HUES6 (cell line): ENCODE results near the gene KCNS3.

Experiments
- H3K27ac ChIP-seq: 2 replicates; pipeline ENCODE4 v1.7.0; 2013; ENCODE audit warnings: low read depth, mild to moderate bottlenecking, low read length, inconsistent platforms
- H3K27me3 ChIP-seq: 2 replicates; pipeline ENCODE4 v1.6.1; 2013; ENCODE audit warnings: low read length; ENCODE audit not compliant: control insufficient read depth, insufficient read depth
- H3K36me3 ChIP-seq: 2 replicates; pipeline ENCODE4 v1.6.1; 2013; ENCODE audit warnings: low read length; ENCODE audit not compliant: control insufficient read depth, insufficient read depth
- H3K4me1 ChIP-seq: 2 replicates; pipeline ENCODE4 v1.6.1; 2013; ENCODE audit warnings: low read length; ENCODE audit not compliant: control insufficient read depth, insufficient read depth
- H3K4me3 ChIP-seq: 2 replicates; pipeline ENCODE4 v1.5.1; 2013; ENCODE audit warnings: low read depth, low read length
- H3K9ac ChIP-seq: one replicate; pipeline ENCODE4 v1.6.1; 2013; ENCODE audit warnings: mild to moderate bottlenecking, low read length
- H3K9me3 ChIP-seq: 2 replicates; pipeline ENCODE4 v1.6.1; 2013; ENCODE audit warnings: low read depth, low read length; ENCODE audit not compliant: control insufficient read depth, insufficient read depth

KCNS3 gene, protein sequence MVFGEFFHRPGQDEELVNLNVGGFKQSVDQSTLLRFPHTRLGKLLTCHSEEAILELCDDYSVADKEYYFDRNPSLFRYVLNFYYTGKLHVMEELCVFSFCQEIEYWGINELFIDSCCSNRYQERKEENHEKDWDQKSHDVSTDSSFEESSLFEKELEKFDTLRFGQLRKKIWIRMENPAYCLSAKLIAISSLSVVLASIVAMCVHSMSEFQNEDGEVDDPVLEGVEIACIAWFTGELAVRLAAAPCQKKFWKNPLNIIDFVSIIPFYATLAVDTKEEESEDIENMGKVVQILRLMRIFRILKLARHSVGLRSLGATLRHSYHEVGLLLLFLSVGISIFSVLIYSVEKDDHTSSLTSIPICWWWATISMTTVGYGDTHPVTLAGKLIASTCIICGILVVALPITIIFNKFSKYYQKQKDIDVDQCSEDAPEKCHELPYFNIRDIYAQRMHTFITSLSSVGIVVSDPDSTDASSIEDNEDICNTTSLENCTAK

DNA sequence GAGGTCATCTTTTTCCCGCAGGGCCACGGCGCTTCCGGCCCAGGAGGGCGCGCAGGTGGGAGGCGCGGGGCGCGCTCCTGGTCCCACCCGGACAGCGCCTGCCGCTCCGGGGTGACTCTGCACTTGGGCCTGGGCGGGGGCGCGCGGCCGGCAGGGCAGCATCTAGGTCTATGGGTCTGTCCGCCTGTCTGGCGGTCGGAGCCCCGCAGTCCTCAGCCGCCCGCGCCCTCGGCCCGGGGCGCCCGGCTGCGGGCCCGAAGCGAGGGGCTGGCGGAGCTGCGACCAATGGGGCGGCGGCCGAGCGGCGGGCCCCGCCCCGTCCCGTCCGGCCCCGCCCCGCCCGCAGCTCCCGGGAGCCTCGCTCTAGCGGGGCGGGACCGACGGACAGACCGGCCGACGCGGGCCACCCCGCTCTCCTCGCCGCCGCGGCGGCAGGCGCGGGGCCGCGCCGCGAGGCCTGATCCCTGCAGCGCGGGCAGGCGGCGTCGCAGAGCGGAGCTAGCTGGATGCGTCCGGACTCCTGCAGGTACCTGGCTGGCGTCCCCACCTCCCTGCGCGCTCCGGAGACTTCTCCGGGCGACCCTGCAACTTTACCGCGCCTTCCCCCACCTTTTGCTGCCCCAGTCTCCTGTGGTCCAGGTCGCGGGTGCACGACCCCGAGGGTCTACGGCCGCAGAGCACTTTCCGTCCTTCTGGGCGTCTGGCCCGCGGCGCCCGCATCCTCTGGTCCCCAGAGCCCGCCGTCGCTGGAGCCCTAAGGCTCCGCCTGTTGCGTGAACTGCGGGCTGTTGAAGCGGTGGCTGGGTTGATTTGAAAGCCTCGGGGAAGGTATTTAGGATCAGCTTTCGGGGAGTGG, at the start of gene KCNS3:
Gene KCNS3, plus strand, starts transcription at position 387 of the 856 bp plus-strand sequence. CDS start 52,342 bp downstream, outside the sequence.
- H3K9me3 ChIP-seq, result no peaks in the 10 kb centered on the region
- peak within 1 kb of the TSS; percentile 92 for H3K4me3 ChIP-seq
- H3K27me3 ChIP-seq, result peaks cover 67% of the 10 kb centered on the region
- H3K9ac ChIP-seq, result peak within 1 kb of the TSS; percentile 74
- H3K27ac ChIP-seq, result no peak within 1 kb of the TSS
- peaks cover 21% of the 10 kb centered on the region for H3K4me1 ChIP-seq
- H3K36me3 ChIP-seq, result no peaks in the 10 kb centered on the region

DNA sequence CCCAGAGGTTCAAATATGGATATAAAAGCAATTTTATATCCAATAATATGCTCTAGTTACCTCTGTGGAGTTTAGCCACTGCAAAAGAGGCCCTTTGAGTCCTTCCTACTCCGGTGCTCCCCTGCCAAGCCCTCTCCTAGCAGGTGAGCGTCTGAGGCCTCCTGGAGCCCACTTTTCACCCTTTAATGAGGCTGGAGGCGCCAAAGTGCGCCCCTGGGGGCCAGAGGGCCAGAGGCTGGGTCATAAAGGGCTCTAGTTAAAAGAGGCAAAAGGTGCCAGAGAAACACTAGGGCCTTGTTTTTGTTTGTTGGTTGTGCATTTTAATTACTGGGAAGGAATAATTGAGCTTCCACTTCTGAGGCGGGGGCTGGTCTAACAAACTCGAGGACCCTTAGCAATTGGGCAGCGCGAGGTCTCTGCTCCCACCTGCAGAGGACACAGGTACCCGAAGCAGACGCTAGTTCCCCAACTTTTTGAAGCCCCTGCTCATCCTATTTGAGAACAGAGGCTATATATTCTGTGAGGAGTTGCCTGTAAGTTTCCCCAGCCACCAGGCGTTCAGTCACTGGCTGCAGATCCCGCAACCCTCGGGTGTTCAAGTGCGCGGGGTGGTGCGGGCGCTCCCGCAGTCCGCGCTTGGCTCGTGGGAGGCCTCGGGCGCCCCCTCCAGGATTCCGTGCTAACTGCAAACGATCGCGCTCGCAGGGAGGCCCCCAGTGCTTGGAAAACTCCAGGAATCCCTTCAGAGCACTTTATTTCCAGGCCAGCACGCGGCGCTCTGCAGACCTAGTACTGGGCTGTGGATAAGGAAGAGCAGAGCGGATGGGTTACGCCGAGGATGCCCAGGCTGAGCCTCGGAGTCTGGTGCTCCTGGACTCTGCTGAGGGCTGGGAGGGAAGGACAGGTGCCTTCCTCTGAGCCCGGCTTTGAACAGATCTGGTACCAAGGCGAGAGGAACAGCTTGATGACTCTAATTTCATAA, 48.1 kb upstream of the KCNS3 start:
- Histone ChIP-seq H3K27me3 (peaks cover 28% of the 10 kb centered on the region), H3K4me3 (peak overlapping the region; percentile 25), H3K9me3 (no peaks in the 10 kb centered on the region), H3K36me3 (no peaks in the 10 kb centered on the region), H3K4me1 (peaks cover 16% of the 10 kb centered on the region; the same call in 1 of the 2 replicates), H3K27ac (no peak overlapping the region), H3K9ac (no peak overlapping the region)

DNA sequence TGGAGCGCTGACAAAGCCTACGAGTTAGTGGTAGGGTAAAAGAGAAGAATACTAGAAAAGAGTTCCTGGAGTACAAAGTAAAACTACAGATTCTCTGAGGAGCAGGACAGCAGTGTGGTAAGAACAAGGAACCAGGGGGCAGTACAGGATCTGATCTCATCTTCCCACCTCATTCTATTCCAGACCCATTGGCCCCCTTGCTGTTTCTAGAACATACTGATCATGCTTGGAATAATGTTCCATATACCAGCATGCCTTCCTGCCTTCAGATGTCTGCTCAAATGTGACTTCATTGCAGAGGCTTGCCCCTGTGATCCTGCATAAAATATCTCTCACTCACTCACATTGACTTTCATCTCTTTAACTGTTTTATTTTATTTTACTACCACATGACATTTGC, 43.0 kb upstream of the KCNS3 start:
- Histone ChIP-seq H3K27ac (no peak overlapping the region), H3K4me3 (no peak overlapping the region), H3K27me3 (peaks cover 8% of the 10 kb centered on the region), H3K9ac (no peak overlapping the region), H3K4me1 (0 out of 2 replicates have a peak, but pooled peaks cover 4% of the 10 kb centered on the region), H3K9me3 (no peaks in the 10 kb centered on the region), H3K36me3 (no peaks in the 10 kb centered on the region)

DNA sequence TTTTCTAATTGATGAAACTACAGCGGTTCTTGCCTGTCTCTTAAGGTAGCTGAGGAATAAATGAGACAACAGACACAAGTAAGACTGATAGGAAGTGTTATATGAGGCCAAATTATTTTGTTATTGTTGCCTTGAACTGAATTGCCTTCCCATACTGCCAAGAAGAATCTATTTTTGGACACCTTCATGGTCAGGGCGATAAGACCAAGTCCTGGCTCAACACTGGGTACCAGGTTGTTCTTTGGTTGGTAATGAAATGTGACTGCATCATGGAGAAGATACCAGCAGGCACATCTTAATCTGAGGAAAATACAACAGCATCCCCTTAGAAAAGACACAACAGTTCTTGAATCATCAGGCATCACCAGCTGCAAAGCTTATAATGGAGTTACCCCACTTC, 38.5 kb upstream of the KCNS3 start:
- H3K4me3 ChIP-seq, result no peak overlapping the region
- H3K36me3 ChIP-seq, result no peaks in the 10 kb centered on the region
- H3K27ac ChIP-seq, result no peak overlapping the region
- H3K9ac ChIP-seq, result no peak overlapping the region
- H3K27me3 ChIP-seq, result no peaks in the 10 kb centered on the region
- H3K9me3 ChIP-seq, result no peaks in the 10 kb centered on the region
- H3K4me1 ChIP-seq, result no peaks in the 10 kb centered on the region

DNA sequence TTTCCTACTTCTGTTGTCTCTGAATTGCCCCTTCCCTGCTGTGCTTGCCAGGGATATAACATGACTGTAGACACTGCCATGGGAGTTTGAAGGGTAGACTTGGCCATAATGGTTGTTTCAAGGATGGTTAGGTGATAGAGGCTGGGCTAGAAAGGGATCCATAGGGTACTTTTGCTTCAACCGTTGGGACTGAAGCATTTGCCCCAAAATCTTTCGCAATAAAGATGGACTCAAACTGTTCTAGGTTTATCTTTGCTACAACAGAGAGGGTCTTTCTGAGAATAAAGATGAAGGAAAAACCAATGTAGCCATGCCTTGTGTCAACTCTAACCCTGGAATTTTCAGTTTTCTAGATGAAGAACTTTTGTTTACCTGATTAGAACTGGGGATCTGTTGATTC, 35.0 kb upstream of the KCNS3 start:
- no peaks in the 10 kb centered on the region for H3K36me3 ChIP-seq
- no peak overlapping the region for H3K4me3 ChIP-seq
- no peaks in the 10 kb centered on the region for H3K27me3 ChIP-seq
- H3K9ac ChIP-seq, result no peak overlapping the region
- no peaks in the 10 kb centered on the region for H3K9me3 ChIP-seq
- H3K27ac ChIP-seq, result no peak overlapping the region
- H3K4me1 ChIP-seq, result no peaks in the 10 kb centered on the region

DNA sequence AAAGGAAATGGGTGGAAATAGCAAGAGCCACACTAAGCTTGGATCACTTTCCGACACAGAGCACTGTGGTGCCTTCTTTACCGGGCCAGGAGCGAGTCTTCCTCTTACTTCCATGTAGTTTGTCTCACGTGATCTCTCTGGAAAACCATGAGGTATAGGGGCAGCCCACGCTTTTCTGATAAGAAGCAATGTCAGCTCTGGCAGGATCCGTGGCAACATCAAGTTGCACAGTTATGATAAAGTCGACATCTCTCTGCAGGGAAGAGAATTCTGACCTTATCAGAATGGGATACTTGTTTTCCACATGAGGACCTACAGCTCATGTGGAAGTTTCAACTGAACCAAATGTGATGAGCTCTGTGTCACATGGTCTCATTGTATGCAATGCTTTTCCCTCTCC, 32.7 kb upstream of the KCNS3 start:
- Histone ChIP-seq H3K4me3 (no peak overlapping the region), H3K27ac (no peak overlapping the region), H3K4me1 (no peaks in the 10 kb centered on the region), H3K36me3 (no peaks in the 10 kb centered on the region), H3K9me3 (no peaks in the 10 kb centered on the region), H3K9ac (no peak overlapping the region), H3K27me3 (no peaks in the 10 kb centered on the region)

DNA sequence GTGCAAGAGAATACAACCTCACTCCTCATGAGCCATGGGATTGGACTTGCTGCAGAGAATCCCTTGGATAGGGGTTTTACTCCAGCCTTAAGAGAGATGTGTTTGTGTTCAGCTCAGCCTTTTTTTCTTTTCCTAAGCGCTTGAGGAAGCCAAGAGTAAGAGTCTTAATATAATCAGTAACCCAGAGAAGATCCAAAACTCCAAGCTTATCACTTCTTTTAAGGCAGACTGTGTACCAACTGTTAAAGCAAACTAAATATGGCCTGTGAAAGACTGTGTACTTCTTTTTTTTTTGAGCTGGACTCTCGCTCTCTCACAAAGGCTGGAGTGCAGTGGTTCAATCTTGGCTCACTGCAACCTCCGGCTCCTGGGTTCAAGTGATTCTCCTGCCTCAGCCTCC, 31.8 kb upstream of the KCNS3 start:
- Histone ChIP-seq H3K27me3 (no peaks in the 10 kb centered on the region), H3K4me3 (no peak overlapping the region), H3K27ac (no peak overlapping the region), H3K9ac (no peak overlapping the region), H3K4me1 (no peaks in the 10 kb centered on the region), H3K9me3 (no peaks in the 10 kb centered on the region), H3K36me3 (no peaks in the 10 kb centered on the region)

DNA sequence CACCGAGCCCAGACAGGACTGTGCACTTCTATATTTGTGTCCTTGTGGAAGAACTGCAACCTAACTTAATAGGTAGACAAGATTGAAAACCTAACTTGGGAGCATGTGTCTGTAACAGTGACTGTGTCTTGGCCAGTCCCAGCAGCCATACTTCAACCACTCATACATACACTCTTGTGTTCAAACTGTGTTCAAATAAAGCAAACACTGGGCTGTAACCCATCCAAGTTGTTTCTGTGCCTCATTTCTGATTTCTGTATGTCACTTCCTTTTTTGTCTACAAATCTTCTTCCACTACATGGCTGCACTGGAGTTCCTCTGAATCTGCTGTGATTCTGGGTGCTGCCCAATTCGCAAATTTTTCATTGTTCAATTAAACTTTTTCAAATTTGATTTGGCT, 31.2 kb upstream of the KCNS3 start:
- no peak overlapping the region for H3K9ac ChIP-seq
- H3K4me3 ChIP-seq, result no peak overlapping the region
- no peaks in the 10 kb centered on the region; the same call in 1 of the 2 replicates for H3K27me3 ChIP-seq
- H3K36me3 ChIP-seq, result no peaks in the 10 kb centered on the region
- no peak overlapping the region for H3K27ac ChIP-seq
- no peaks in the 10 kb centered on the region for H3K9me3 ChIP-seq
- H3K4me1 ChIP-seq, result no peaks in the 10 kb centered on the region

DNA sequence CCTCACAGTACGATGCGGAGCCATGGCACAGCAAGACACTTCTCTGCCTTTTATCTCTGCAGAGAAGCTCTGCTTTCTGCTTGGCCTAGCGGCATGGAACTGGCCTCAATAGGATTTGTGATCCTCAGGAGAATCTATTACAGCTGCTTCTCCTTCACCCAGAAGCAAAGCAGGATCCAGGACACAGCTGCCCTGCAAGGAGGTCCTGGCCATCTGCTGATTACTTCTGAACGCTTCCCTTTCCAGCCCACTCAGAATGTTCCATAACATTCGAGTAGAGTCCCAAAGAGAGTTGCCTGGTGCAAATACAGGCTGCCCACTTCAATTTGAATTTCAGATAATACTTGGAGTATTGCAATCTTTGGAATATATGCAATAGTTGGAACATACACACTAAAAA, 29.2 kb upstream of the KCNS3 start:
- no peaks in the 10 kb centered on the region for H3K4me1 ChIP-seq
- no peak overlapping the region for H3K4me3 ChIP-seq
- H3K36me3 ChIP-seq, result no peaks in the 10 kb centered on the region
- no peak overlapping the region for H3K27ac ChIP-seq
- H3K27me3 ChIP-seq, result no peaks in the 10 kb centered on the region; the same call in 1 of the 2 replicates
- no peaks in the 10 kb centered on the region for H3K9me3 ChIP-seq
- H3K9ac ChIP-seq, result no peak overlapping the region

DNA sequence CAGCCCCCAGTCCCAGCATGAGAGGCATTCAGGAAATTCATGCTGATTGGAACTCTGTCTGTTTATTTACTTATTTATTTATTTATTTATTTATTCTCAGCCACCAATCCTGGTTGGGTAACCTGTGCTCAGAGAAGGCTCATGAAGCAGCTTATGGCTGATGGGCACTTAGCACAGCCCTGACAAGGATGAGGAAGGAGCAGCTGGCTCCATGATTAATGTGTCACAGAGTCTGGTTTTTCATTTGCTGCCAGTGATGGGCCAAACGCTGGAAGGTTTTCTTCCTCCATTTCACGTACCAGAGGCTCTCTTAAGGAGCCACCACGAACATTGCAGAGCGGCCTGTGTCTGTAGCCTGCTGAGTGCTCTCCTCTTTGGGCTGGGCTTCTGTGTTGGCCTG, 28.3 kb upstream of the KCNS3 start:
- H3K9ac ChIP-seq, result no peak overlapping the region
- H3K27me3 ChIP-seq, result no peaks in the 10 kb centered on the region; the same call in 1 of the 2 replicates
- H3K4me1 ChIP-seq, result no peaks in the 10 kb centered on the region
- H3K27ac ChIP-seq, result no peak overlapping the region
- H3K9me3 ChIP-seq, result no peaks in the 10 kb centered on the region
- H3K4me3 ChIP-seq, result no peak overlapping the region
- no peaks in the 10 kb centered on the region for H3K36me3 ChIP-seq
